ENCODE measurements around the gene MUSK. TPM values are rescaled to one million over a fixed set of nuclear protein-coding genes. Genes with fewer than 3 reads are reported as not detected.

MUSK gene
- polyA plus RNA-seq, 2 of the 4 experiments (the other 2 are of a cell fraction): not detected

GRCh38 chr9:110752766-110753165 is 84.2 kb downstream of the MUSK start (continued):
- peak; percentile 31 to 54 for TF ChIP-seq RAD21 (conservative IDR thresholded peaks at IDR 0.05 in 1 of 2, IDR thresholded peaks at IDR 0.05 in 1 of 2)
- peak; percentile 68; a peak in 1 of 5 replicates for TF ChIP-seq EP300 (IDR thresholded peaks at IDR 0.05)
- TF ChIP-seq JUNB (IDR thresholded peaks at IDR 0.05): peak; percentile 92
- TF ChIP-seq, protein P1, sequence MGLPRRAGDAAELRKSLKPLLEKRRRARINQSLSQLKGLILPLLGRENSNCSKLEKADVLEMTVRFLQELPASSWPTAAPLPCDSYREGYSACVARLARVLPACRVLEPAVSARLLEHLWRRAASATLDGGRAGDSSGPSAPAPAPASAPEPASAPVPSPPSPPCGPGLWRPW (IDR thresholded peaks at IDR 0.05): 0 out of 2 replicates have a peak, but pooled peaks have one; percentile 10
- no peak for TF ChIP-seq TFCP2L1 (CRISPR knock-in tag; IDR thresholded peaks at IDR 0.05)
- TF ChIP-seq ZSCAN20 (CRISPR knock-in tag; IDR thresholded peaks at IDR 0.05): no peak

DNA sequence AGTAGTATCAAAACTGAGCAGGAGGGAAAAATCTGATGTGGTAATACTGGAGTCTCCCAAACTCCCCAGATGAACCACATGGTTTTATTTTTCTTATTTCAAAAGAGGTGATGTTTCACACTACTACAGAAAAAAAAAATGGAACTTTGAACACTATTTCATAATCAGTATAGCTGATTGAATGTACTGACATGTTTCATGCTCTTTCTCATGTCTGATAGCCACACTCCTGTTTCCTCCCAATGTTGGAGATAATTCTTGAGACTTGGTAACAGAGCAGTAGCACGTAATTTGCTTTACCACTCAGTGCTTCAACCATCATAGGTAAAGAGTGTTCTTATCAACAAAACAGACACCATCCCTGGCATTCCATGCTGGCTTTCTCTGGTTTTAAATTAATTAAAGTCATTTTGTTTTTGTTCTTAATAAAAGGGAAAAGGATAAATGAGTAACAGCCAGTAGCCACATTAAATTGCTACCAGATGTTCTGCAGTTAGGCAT is 85.2 kb downstream of the MUSK start:
- TF ChIP-seq CHD4 (IDR thresholded peaks at IDR 0.05; ENCODE audit: borderline replicate concordance) (no peak), JUN (IDR thresholded peaks at IDR 0.05) (no peak), MYC (IDR thresholded peaks at IDR 0.05; ENCODE audit: borderline replicate concordance, low read length) (no peak), BCL3 (IDR thresholded peaks at IDR 0.05) (no peak), CBX2 (IDR thresholded peaks at IDR 0.05; ENCODE audit: borderline replicate concordance, low read depth) (no peak), CBX8 (IDR thresholded peaks at IDR 0.05) (no peak), ZNF302 (CRISPR knock-in tag; IDR thresholded peaks at IDR 0.05) (no peak), RNF2 (IDR thresholded peaks at IDR 0.05; ENCODE audit: borderline replicate concordance, low read depth) (no peak), RCOR1 (IDR thresholded peaks at IDR 0.05; ENCODE audit: low read depth, low read length) (no peak), POLR2AphosphoS2 (conservative IDR thresholded peaks at IDR 0.05; ENCODE audit: low read length) (no peak), SMC3 (IDR thresholded peaks at IDR 0.05) (no peak), MAFK (IDR thresholded peaks at IDR 0.05; ENCODE audit: partially characterized antibody) (no peak), POLR2A (IDR thresholded peaks at IDR 0.05; ENCODE audit: low read length) (no peak)
- no peak for ATAC-seq
- ChIA-PET CTCF (interaction anchor here (1.7 kb wide), 1 partner anchor 15 kb away, joined by 3 read pairs; no protein-coding TSS in a partner anchor), POLR2A (no interaction called here)
- peaks cover 3% of the 10 kb centered on the region; the same call in 2 of the 3 replicates for H3K9me3 ChIP-seq
- WGBS (ENCODE audit: missing lambda C conversion rate): 95% methylated on average over 1 of the region's 1 CpG
- peak overlapping the region; percentile 58; the same call in 1 of the 3 replicates for H3K4me2 ChIP-seq
- no peak overlapping the region for H3K4me3 ChIP-seq
- peaks cover 32% of the 10 kb centered on the region for H3K4me1 ChIP-seq
- no peak for DNase-seq (ENCODE audit: low read depth in 1 of 2, low spot score in 1 of 2)
- FAIRE-seq: no peak
- peak overlapping the region; percentile 75 to 85 for H3K27ac ChIP-seq

DNA sequence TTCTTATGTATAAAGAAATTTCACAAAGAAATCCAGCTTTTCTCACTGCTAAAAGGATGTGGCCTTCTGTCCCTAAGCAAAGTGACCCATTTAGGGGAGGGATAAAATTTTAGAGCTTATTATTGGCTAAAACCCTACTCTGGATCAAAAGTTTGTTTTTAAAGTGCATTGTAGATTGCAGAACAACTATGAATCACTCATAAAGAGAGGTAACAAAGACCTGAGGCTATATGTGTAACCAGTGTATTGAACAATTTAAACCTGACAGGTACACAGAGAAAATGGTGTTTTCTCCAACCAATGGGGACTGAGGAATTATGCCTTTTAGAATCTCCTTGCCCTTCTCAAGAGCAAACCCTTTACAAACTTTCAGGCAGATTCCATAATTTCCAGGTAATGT is 86.6 kb downstream of the MUSK start:
- FAIRE-seq (no peak), ATAC-seq (no peak)

More for the DNA sequence above, 86.6 kb downstream of the MUSK start:
- H3K4me3 ChIP-seq: no peak overlapping the region
- peaks cover 6% of the 10 kb centered on the region; the same call in 2 of the 3 replicates for H3K9me3 ChIP-seq
- H3K4me2 ChIP-seq: no peak overlapping the region
- TF ChIP-seq SMC3 (IDR thresholded peaks at IDR 0.05): no peak
- TF ChIP-seq ZFP36 (IDR thresholded peaks at IDR 0.05; ENCODE audit: borderline replicate concordance, partially characterized antibody): no peak
- TF ChIP-seq HDAC2 (IDR thresholded peaks at IDR 0.05): no peak
- TF ChIP-seq, protein P2, sequence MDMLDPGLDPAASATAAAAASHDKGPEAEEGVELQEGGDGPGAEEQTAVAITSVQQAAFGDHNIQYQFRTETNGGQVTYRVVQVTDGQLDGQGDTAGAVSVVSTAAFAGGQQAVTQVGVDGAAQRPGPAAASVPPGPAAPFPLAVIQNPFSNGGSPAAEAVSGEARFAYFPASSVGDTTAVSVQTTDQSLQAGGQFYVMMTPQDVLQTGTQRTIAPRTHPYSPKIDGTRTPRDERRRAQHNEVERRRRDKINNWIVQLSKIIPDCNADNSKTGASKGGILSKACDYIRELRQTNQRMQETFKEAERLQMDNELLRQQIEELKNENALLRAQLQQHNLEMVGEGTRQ (IDR thresholded peaks at IDR 0.05): no peak
- no peak for TF ChIP-seq ESRRA (IDR thresholded peaks at IDR 0.05; ENCODE audit: borderline replicate concordance, low read length)
- TF ChIP-seq RARB (CRISPR knock-in tag; IDR thresholded peaks at IDR 0.05): no peak
- TF ChIP-seq, protein P1 (IDR thresholded peaks at IDR 0.05): no peak
- no peak for TF ChIP-seq KDM5A (IDR thresholded peaks at IDR 0.05)
- no peak for TF ChIP-seq SREBF2 (IDR thresholded peaks at IDR 0.05)
- TF ChIP-seq, protein P3, sequence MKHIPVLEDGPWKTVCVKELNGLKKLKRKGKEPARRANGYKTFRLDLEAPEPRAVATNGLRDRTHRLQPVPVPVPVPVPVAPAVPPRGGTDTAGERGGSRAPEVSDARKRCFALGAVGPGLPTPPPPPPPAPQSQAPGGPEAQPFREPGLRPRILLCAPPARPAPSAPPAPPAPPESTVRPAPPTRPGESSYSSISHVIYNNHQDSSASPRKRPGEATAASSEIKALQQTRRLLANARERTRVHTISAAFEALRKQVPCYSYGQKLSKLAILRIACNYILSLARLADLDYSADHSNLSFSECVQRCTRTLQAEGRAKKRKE (CRISPR knock-in tag; IDR thresholded peaks at IDR 0.05; ENCODE audit: low read depth): no peak
- TF ChIP-seq ZSCAN20 (CRISPR knock-in tag; IDR thresholded peaks at IDR 0.05): no peak
- no peak for TF ChIP-seq MAZ (IDR thresholded peaks at IDR 0.05; ENCODE audit: borderline replicate concordance, low read depth, low read length)
- H3K4me1 ChIP-seq: peaks cover 32% of the 10 kb centered on the region
- ChIA-PET POLR2A (no interaction called here), CTCF (no interaction called here)
- DNase-seq (ENCODE audit: low read depth in 1 of 2, low spot score in 1 of 2): no peak
- H3K27ac ChIP-seq: peak overlapping the region in 1 of 2 experiments; percentile 85; a peak in 4 of 6 replicates
